HepG2 (cell line): ENCODE data around the gene PARP6. TPM values are rescaled to one million over a fixed set of nuclear protein-coding genes. Genes with fewer than 3 reads are reported as not detected.
A peak's percentile ranks its signal among the peaks of the same experiment; 100 is the strongest.

Experiments
- AGO2 ChIP-seq: fragments of 200-400 bp; formaldehyde crosslinking; optimal IDR thresholded peaks from 2 replicates; pipeline ENCODE3; 2017; ENCODE audit warnings: mild to moderate bottlenecking, low read depth, low read length, moderate library complexity
- BHLHE40 ChIP-seq: IDR thresholded peaks from 2 replicates; pipeline ENCODE4 v1.6.1; 2011; ENCODE audit warnings: low read length, improper control_type of control experiment
- FOXA3 ChIP-seq: IDR thresholded peaks from 2 replicates; pipeline ENCODE4 v1.6.1; 2016; ENCODE audit warnings: missing genetic modification reagents, missing compliant biosample characterization
- GZF1 ChIP-seq: sonication (generic); formaldehyde crosslinking; IDR thresholded peaks from 2 replicates; pipeline ENCODE4 v1.5.1; 2020; ENCODE audit warnings: mild to moderate bottlenecking, missing genetic modification reagents
- KDM3A ChIP-seq: IDR thresholded peaks from 2 replicates; pipeline ENCODE4 v1.6.1; 2018; ENCODE audit warnings: low read depth, missing compliant biosample characterization
- KDM5B ChIP-seq: sonication (generic); formaldehyde crosslinking; IDR thresholded peaks from 2 replicates; pipeline ENCODE4 v1.4.0; 2020; ENCODE audit warnings: missing genetic modification reagents, mild to moderate bottlenecking, borderline replicate concordance
- NFE2 ChIP-seq: sonication (generic); formaldehyde crosslinking; IDR thresholded peaks from 2 replicates; pipeline ENCODE4 v1.4.0; 2020; ENCODE audit warnings: missing genetic modification reagents
- NFIC ChIP-seq: IDR thresholded peaks from 2 replicates; pipeline ENCODE4 v1.6.1; 2012; ENCODE audit warnings: mild to moderate bottlenecking, low read length, inconsistent platforms
- NFRKB ChIP-seq: fragments of 450-650 bp; IDR thresholded peaks from 2 replicates; pipeline ENCODE4 v1.6.1; 2017
- RBM22 ChIP-seq: fragments of 200-400 bp; formaldehyde crosslinking; optimal IDR thresholded peaks from 2 replicates; pipeline ENCODE3; 2017; ENCODE audit warnings: mild to moderate bottlenecking, low read length, moderate library complexity
- SALL1 ChIP-seq: sonication (generic); formaldehyde crosslinking; IDR thresholded peaks from 2 replicates; pipeline ENCODE4 v1.8.0; 2022; ENCODE audit warnings: mild to moderate bottlenecking, missing genetic modification reagents
- SAP130 ChIP-seq: IDR thresholded peaks from 2 replicates; pipeline ENCODE4 v1.6.1; 2016; ENCODE audit warnings: low read depth
- SNAI1 ChIP-seq: sonication (generic); formaldehyde crosslinking; IDR thresholded peaks from 2 replicates; pipeline ENCODE4 v1.5.0; 2020; ENCODE audit warnings: mild to moderate bottlenecking, missing genetic modification reagents, borderline replicate concordance
- SSRP1 ChIP-seq: IDR thresholded peaks from 2 replicates; pipeline ENCODE4 v1.6.1; 2016; ENCODE audit warnings: control low read depth
- STAT5B ChIP-seq: sonication (generic); formaldehyde crosslinking; IDR thresholded peaks from 2 replicates; pipeline ENCODE4 v1.4.0; 2020; ENCODE audit warnings: missing genetic modification reagents
- U2AF1 ChIP-seq: fragments of 200-400 bp; formaldehyde crosslinking; optimal IDR thresholded peaks from 2 replicates; pipeline ENCODE3; 2017; ENCODE audit warnings: mild to moderate bottlenecking, low read depth, low read length
- ZBTB1 ChIP-seq: sonication (generic); formaldehyde crosslinking; IDR thresholded peaks from 2 replicates; pipeline ENCODE4 v1.4.0; 2020; ENCODE audit warnings: missing genetic modification reagents, borderline replicate concordance
- ZFY ChIP-seq: sonication (generic); formaldehyde crosslinking; IDR thresholded peaks from 2 replicates; pipeline ENCODE4 v1.4.0; 2020; ENCODE audit warnings: missing genetic modification reagents
- ZNF224 ChIP-seq: sonication (generic); formaldehyde crosslinking; IDR thresholded peaks from 2 replicates; pipeline ENCODE4 v1.5.0; 2020; ENCODE audit warnings: mild to moderate bottlenecking, missing genetic modification reagents
- ZNF260 ChIP-seq: sonication (generic); formaldehyde crosslinking; IDR thresholded peaks from 2 replicates; pipeline ENCODE4 v1.4.0; 2020; ENCODE audit warnings: missing genetic modification reagents, low read depth, mild to moderate bottlenecking, borderline replicate concordance
- ZNF619 ChIP-seq: sonication (generic); formaldehyde crosslinking; IDR thresholded peaks from 2 replicates; pipeline ENCODE4 v1.4.0; 2020; ENCODE audit warnings: mild to moderate bottlenecking, missing genetic modification reagents
- ZSCAN29 ChIP-seq: sonication (generic); formaldehyde crosslinking; conservative IDR thresholded peaks from 2 replicates; pipeline ENCODE4 v1.4.0; 2020; ENCODE audit warnings: mild to moderate bottlenecking, missing genetic modification reagents
- ZSCAN30 ChIP-seq: sonication (generic); formaldehyde crosslinking; IDR thresholded peaks from 2 replicates; pipeline ENCODE4 v1.5.0; 2020; ENCODE audit warnings: mild to moderate bottlenecking, missing genetic modification reagents
- polyA plus RNA-seq, 8 experiments: library from polyadenylated mRNA; depleted of rRNA in 3 of 8; stranded (reverse) in 7 of 8; unstranded in 1 of 8; fragments of >200 nt; fragmentation: Illumina TruSeq in 4 of 8; extraction: Trizol in 4 of 8; gene quantifications; 2 replicates each; pipeline versions ENCODE4 v1.2.1 to v1.2.3, GENCODE V29; 2011 to 2016; ENCODE audit warnings: low read depth in 4 of 8, missing spikeins in 1 of 8, mixed read lengths in 1 of 8; ENCODE audit not compliant: insufficient read depth in 1 of 8
- total RNA-seq, 5 experiments: library from RNA; depleted of rRNA; stranded (reverse); fragments of >200 nt; fragmentation: Illumina TruSeq; extraction: Trizol; gene quantifications; 2 replicates each; pipeline ENCODE4 v1.2.3, GENCODE V29; 2016; ENCODE audit warnings: low read depth in 1 of 5
- TF ChIP-seq, protein P1 (sequence below): IDR thresholded peaks from 2 replicates; pipeline ENCODE4 v1.6.1; 2012; ENCODE audit warnings: low read depth, low read length, improper control_type of control experiment
- TF ChIP-seq, protein P2 (sequence below): sonication (generic); formaldehyde crosslinking; IDR thresholded peaks from 2 replicates; pipeline ENCODE4 v1.4.0; 2020; ENCODE audit warnings: missing genetic modification reagents
- TF ChIP-seq, protein P3 (sequence below): sonication (generic); formaldehyde crosslinking; IDR thresholded peaks from 2 replicates; pipeline ENCODE4 v1.5.0; 2020; ENCODE audit warnings: missing genetic modification reagents, mild to moderate bottlenecking, borderline replicate concordance
- TF ChIP-seq, protein P4 (sequence below): sonication (generic); formaldehyde crosslinking; IDR thresholded peaks from 2 replicates; pipeline ENCODE4 v1.8.1; 2022; ENCODE audit warnings: mild to moderate bottlenecking, missing genetic modification reagents

The PARP6 gene
- total and polyA plus RNA-seq, 2 of the 13 experiments (the other 11 are each of a cell fraction or from before 2014, with no cell fraction given): 0.22 to 0.87 TPM

DNA sequence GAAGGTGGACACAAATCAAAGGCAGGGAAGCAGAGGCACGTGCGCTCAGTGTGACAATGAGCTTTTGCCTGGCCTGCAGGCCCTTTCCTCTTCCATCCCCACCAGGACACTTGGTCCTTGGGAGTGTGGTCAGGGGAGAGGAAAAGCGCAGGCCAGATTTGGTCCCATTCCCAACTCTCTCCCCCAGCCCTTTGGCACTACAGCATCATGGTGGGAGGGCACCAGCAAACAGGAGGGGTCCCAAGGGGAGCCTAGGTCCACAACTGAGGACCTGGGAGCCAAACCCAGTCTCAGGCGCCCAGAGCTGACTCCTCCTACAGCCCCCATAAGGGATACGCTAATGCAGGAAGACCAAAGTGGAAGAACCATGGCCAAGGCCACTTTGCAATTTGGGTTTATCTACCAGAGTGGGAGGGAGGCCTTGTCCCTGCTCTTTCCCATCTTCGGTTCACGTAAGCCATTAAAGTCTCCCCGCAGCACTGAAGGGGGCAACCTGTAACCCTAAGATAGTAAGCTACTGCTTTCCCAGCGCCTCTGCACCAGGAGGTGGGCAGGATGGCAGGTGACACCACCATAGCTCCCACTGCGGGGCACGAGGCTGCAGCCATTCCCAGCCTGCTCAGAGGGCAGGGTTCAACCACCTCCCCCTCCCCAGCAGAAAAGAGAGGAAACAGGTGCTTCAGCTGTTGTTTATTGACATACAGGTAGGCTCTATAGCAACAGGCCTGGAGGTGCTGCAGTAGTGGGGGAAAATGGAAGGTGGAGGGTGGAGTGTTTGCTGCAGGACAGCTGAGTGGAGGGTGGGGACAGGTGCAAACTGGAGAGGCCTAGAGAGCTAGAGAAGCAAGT lies 73.8 kb downstream of the PARP6 start (continued):
- TF ChIP-seq, protein P1, sequence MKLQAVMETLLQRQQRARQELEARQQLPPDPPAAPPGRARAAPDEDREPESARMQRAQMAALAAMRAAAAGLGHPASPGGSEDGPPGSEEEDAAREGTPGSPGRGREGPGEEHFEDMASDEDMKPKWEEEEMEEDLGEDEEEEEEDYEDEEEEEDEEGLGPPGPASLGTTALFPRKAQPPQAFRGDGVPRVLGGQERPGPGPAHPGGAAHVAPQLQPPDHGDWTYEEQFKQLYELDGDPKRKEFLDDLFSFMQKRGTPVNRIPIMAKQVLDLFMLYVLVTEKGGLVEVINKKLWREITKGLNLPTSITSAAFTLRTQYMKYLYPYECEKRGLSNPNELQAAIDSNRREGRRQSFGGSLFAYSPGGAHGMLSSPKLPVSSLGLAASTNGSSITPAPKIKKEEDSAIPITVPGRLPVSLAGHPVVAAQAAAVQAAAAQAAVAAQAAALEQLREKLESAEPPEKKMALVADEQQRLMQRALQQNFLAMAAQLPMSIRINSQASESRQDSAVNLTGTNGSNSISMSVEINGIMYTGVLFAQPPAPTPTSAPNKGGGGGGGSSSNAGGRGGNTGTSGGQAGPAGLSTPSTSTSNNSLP: no peak
- TF ChIP-seq ZNF224 (CRISPR knock-in tag): no peak
- TF ChIP-seq ZSCAN29 (CRISPR knock-in tag): no peak
- TF ChIP-seq SAP130 (CRISPR knock-in tag): peak; percentile 25; the same call in 1 of the 2 replicates
- no peak for TF ChIP-seq ZNF260
- TF ChIP-seq, protein P2, sequence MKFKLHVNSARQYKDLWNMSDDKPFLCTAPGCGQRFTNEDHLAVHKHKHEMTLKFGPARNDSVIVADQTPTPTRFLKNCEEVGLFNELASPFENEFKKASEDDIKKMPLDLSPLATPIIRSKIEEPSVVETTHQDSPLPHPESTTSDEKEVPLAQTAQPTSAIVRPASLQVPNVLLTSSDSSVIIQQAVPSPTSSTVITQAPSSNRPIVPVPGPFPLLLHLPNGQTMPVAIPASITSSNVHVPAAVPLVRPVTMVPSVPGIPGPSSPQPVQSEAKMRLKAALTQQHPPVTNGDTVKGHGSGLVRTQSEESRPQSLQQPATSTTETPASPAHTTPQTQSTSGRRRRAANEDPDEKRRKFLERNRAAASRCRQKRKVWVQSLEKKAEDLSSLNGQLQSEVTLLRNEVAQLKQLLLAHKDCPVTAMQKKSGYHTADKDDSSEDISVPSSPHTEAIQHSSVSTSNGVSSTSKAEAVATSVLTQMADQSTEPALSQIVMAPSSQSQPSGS (CRISPR knock-in tag): no peak
- TF ChIP-seq FOXA3 (CRISPR knock-in tag): no peak
- TF ChIP-seq ZSCAN30: no peak
- TF ChIP-seq, protein P3, sequence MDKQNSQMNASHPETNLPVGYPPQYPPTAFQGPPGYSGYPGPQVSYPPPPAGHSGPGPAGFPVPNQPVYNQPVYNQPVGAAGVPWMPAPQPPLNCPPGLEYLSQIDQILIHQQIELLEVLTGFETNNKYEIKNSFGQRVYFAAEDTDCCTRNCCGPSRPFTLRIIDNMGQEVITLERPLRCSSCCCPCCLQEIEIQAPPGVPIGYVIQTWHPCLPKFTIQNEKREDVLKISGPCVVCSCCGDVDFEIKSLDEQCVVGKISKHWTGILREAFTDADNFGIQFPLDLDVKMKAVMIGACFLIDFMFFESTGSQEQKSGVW (CRISPR knock-in tag): no peak
- no peak for TF ChIP-seq U2AF1
- TF ChIP-seq NFRKB: no peak
- peak; percentile 9; the same call in 1 of the 2 replicates for TF ChIP-seq KDM5B
- TF ChIP-seq BHLHE40: no peak
- TF ChIP-seq ZBTB1 (CRISPR knock-in tag): no peak
- peak; percentile 20; the same call in 1 of the 2 replicates for TF ChIP-seq SALL1 (CRISPR knock-in tag)
- TF ChIP-seq SSRP1 (CRISPR knock-in tag): peak; percentile 46; the same call in 1 of the 2 replicates
- TF ChIP-seq SNAI1 (CRISPR knock-in tag): no peak
- TF ChIP-seq ZNF619: no peak
- no peak for TF ChIP-seq KDM3A (CRISPR knock-in tag)
- no peak for TF ChIP-seq NFE2
- TF ChIP-seq, protein P4, sequence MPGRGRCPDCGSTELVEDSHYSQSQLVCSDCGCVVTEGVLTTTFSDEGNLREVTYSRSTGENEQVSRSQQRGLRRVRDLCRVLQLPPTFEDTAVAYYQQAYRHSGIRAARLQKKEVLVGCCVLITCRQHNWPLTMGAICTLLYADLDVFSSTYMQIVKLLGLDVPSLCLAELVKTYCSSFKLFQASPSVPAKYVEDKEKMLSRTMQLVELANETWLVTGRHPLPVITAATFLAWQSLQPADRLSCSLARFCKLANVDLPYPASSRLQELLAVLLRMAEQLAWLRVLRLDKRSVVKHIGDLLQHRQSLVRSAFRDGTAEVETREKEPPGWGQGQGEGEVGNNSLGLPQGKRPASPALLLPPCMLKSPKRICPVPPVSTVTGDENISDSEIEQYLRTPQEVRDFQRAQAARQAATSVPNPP: no peak
- no peak for TF ChIP-seq STAT5B (CRISPR knock-in tag)
- TF ChIP-seq GZF1 (CRISPR knock-in tag): no peak
- TF ChIP-seq NFIC: peak; percentile 38; the same call in 1 of the 2 replicates
- 0 out of 2 replicates have a peak, but pooled peaks have one; percentile 17 for TF ChIP-seq ZFY (CRISPR knock-in tag)
- peak; percentile 21 for TF ChIP-seq AGO2
- peak; percentile 88 for TF ChIP-seq RBM22
